Keratinocyte (primary cell): ENCODE measurements around the gene S100A14.

Experiments
- EZH2 ChIP-seq: IDR thresholded peaks from one replicate; pipeline ENCODE4 v1.6.1; 2012; ENCODE audit warnings: inconsistent platforms, mild to moderate bottlenecking, low read length, moderate library complexity
- TF ChIP-seq, protein P1 (sequence below), 3 experiments: IDR thresholded peaks in 1 of 3; conservative IDR thresholded peaks in 1 of 3; optimal IDR thresholded peaks in 1 of 3; 2 replicates in 2 of 3; 3 replicates in 1 of 3; pipeline versions ENCODE3 to v1.5.1; 2011; ENCODE audit warnings: low read length in 3 of 3, mild to moderate bottlenecking in 3 of 3, moderate library complexity in 2 of 3, control low read depth in 1 of 3, inconsistent platforms in 1 of 3; ENCODE audit not compliant: insufficient read depth in 2 of 3; ENCODE audit errors: extremely low read depth in 1 of 3

DNA sequence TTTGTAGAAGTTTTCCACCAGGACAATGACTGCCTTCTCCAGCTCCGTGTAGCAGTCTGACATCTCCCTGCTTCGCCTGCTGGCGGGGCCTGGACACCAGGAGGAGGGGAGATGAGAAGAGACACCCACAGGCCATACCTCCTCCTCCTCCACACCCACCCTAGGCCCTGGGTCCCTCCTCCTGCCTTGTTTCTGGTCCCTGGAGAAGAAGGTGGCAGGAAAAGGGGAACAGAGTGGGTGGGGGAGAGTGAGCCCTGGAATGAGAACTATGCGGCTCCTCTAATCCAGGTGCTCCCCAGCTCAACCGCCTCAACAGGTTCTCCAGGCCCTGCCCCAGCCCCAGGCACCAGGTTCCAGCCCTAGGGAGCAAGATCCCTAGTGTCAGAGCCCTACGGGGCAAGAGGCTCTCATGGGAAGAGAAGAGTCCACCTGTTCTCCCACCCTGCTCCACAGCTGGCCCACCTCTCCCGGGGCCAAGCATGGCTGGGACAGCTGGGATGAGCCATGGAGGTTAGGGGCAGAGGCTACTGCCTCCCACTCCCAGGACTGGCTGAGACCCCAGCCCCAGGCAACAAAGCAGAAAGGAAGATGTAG is 7.9 kb downstream of the S100A14 start:
- TF ChIP-seq, protein P1, sequence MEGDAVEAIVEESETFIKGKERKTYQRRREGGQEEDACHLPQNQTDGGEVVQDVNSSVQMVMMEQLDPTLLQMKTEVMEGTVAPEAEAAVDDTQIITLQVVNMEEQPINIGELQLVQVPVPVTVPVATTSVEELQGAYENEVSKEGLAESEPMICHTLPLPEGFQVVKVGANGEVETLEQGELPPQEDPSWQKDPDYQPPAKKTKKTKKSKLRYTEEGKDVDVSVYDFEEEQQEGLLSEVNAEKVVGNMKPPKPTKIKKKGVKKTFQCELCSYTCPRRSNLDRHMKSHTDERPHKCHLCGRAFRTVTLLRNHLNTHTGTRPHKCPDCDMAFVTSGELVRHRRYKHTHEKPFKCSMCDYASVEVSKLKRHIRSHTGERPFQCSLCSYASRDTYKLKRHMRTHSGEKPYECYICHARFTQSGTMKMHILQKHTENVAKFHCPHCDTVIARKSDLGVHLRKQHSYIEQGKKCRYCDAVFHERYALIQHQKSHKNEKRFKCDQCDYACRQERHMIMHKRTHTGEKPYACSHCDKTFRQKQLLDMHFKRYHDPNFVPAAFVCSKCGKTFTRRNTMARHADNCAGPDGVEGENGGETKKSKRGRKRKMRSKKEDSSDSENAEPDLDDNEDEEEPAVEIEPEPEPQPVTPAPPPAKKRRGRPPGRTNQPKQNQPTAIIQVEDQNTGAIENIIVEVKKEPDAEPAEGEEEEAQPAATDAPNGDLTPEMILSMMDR (optimal IDR thresholded peaks at IDR 0.05 in 1 of 3, IDR thresholded peaks at IDR 0.05 in 1 of 3, conservative IDR thresholded peaks at IDR 0.05 in 1 of 3; ENCODE audit: extremely low read depth in 1 of 3, insufficient read depth in 2 of 3, low read length in 3 of 3), result no peak
- no peak for TF ChIP-seq EZH2
